GM18909 (cell line): ENCODE measurements around the gene TMEM204.

Experiments
- ATAC-seq: cut with Tn5 transposase; IDR thresholded peaks from one replicate; pipeline ENCODE4 v1.9.1; 2021; ENCODE audit warnings: mild to moderate bottlenecking; ENCODE audit not compliant: unreplicated experiment, poor library complexity

Gene TMEM204

GRCh38 chr16:1514507-1514906, 19.0 kb upstream of the TMEM204 start:
- ATAC-seq, result no peak

- no peak for ATAC-seq
Observed at GRCh38 chr16:1518626-1519135, 14.8 kb upstream of the TMEM204 start.

- ATAC-seq, result no peak
Observed at GRCh38 chr16:1519831-1520230, 13.6 kb upstream of the TMEM204 start.

GRCh38 chr16:1520461-1520860, 13.0 kb upstream of the TMEM204 start:
- ATAC-seq, result no peak

GRCh38 chr16:1523581-1524245, 9.8 kb upstream of the TMEM204 start:
- no peak for ATAC-seq

GRCh38 chr16:1524366-1524765, 9.1 kb upstream of the TMEM204 start:
- no peak for ATAC-seq

GRCh38 chr16:1525871-1526607, 7.4 kb upstream of the TMEM204 start:
- ATAC-seq, result no peak

- ATAC-seq, result no peak
Observed at GRCh38 chr16:1526608-1527555, 6.6 kb upstream of the TMEM204 start.

- no peak for ATAC-seq
Observed at GRCh38 chr16:1527836-1528811, 5.3 kb upstream of the TMEM204 start.

GRCh38 chr16:1528921-1529537, 4.4 kb upstream of the TMEM204 start:
- ATAC-seq, result no peak

- no peak for ATAC-seq
Observed at GRCh38 chr16:1530349-1530882, 3.0 kb upstream of the TMEM204 start.

- no peak for ATAC-seq
Observed at GRCh38 chr16:1530883-1531637, 2.4 kb upstream of the TMEM204 start.

- no peak for ATAC-seq
Observed at GRCh38 chr16:1531638-1531910, 1.9 kb upstream of the TMEM204 start.

GRCh38 chr16:1532081-1532760, 1.2 kb upstream of the TMEM204 start:
- no peak for ATAC-seq

GRCh38 chr16:1532771-1533170, 695 bp upstream of the TMEM204 start:
- ATAC-seq, result no peak

GRCh38 chr16:1534021-1535020, 855 bp downstream of the TMEM204 start:
- no peak for ATAC-seq
